ENCODE measurements around the gene SLN. TPM values are rescaled to one million over a fixed set of nuclear protein-coding genes. Genes with fewer than 3 reads are reported as not detected.

Gene SLN
- total RNA-seq, 2 experiments from 2014 or later, result not detected

DNA sequence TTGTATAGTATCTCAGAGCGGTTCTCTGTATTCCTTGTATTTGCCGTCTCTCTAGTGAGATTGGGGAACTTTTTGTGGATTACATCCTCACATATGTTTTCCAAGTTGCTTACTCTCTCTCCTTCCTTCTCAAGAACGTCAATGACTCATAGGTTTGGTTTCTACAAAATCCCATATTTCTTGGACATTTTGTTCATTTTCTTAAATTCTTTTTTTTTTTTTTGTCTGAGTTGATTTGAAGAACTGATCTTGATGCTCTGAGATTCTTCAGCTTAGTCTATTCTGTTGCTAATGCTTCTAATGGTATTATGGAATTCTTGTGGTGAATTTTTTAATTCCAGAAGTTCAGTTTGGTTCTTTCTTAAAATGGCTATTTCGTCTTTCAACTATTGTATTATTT is 28.4 kb upstream of the SLN start:
- H3K27me3 ChIP-seq (ENCODE audit: control insufficient read depth in 1 of 2, insufficient read depth in 2 of 2, low read length in 2 of 2), result peaks cover 4 to 17% of the 10 kb centered on the region in 2 experiments
- no peak overlapping the region for H3K27ac Mint-ChIP-seq
- no peaks in the 10 kb centered on the region for H3K4me1 Mint-ChIP-seq (ENCODE audit: low read depth)
- no peak overlapping the region for H3K4me3 ChIP-seq (ENCODE audit: low read length)
- H3K27me3 Mint-ChIP-seq, result peaks cover 40% of the 10 kb centered on the region
- no peaks in the 10 kb centered on the region for H3K9me3 Mint-ChIP-seq
- no peak overlapping the region for H3K4me3 Mint-ChIP-seq
- no peak overlapping the region for H3K27ac ChIP-seq (ENCODE audit: low read depth in 1 of 2, low read length in 2 of 2)
- no peaks in the 10 kb centered on the region for H3K36me3 ChIP-seq (ENCODE audit: insufficient read depth, low read length)
- no peaks in the 10 kb centered on the region for H3K36me3 Mint-ChIP-seq (ENCODE audit: low read depth)
- TF ChIP-seq, protein P1, sequence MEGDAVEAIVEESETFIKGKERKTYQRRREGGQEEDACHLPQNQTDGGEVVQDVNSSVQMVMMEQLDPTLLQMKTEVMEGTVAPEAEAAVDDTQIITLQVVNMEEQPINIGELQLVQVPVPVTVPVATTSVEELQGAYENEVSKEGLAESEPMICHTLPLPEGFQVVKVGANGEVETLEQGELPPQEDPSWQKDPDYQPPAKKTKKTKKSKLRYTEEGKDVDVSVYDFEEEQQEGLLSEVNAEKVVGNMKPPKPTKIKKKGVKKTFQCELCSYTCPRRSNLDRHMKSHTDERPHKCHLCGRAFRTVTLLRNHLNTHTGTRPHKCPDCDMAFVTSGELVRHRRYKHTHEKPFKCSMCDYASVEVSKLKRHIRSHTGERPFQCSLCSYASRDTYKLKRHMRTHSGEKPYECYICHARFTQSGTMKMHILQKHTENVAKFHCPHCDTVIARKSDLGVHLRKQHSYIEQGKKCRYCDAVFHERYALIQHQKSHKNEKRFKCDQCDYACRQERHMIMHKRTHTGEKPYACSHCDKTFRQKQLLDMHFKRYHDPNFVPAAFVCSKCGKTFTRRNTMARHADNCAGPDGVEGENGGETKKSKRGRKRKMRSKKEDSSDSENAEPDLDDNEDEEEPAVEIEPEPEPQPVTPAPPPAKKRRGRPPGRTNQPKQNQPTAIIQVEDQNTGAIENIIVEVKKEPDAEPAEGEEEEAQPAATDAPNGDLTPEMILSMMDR (IDR thresholded peaks at IDR 0.05), result no peak
- H3K9me3 ChIP-seq (ENCODE audit: control insufficient read depth in 1 of 2, insufficient read depth in 1 of 2, low read length in 2 of 2), result peaks cover 0 to 8% of the 10 kb centered on the region in 2 experiments
- ATAC-seq (ENCODE audit: poor library complexity) (no peak), DNase-seq (no peak)
- ChIA-PET CTCF (interaction anchor here (0.7 kb wide), 1 partner anchor 57 kb away, joined by 3 read pairs; no protein-coding TSS in a partner anchor), POLR2A (no interaction called here)
- H3K4me1 ChIP-seq (ENCODE audit: insufficient read depth, low read length), result no peaks in the 10 kb centered on the region
- intact Hi-C loops (cut with DNase I, micrococcal nuclease), result loop anchor here in 1 of 2 experiments (5.0 kb wide), 1 partner anchor 167 kb away; no protein-coding TSS in a partner anchor

DNA sequence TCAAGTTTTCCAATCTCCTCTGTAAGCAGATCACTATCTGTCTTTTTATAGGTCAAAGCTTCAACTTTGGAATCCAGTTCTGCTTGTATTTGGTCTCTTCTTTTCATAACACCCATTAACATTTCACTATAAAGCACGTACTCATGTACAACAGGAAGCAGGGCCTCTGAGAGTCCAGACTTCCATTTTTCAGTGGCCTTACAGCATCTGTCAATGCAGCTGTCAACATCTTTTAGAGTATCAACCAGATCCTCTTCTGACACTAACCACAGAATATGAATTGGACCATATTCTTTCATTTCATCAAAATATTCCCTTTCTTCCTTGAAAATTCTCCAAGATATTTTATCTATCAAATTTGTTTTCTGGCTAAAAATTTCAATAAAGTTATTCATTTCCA is 24.7 kb upstream of the SLN start:
- ATAC-seq (ENCODE audit: poor library complexity), result no peak
- no peaks in the 10 kb centered on the region for H3K4me1 Mint-ChIP-seq (ENCODE audit: low read depth)
- DNase-seq, result no peak
- CTCF ChIA-PET, result no interaction called here
- H3K9me3 Mint-ChIP-seq, result no peaks in the 10 kb centered on the region
- TF ChIP-seq, protein P1 (IDR thresholded peaks at IDR 0.05), result no peak
- no peaks in the 10 kb centered on the region for H3K36me3 Mint-ChIP-seq (ENCODE audit: low read depth)
- intact Hi-C loops (cut with DNase I, micrococcal nuclease), result no loop called here
- peaks cover 31% of the 10 kb centered on the region for H3K27me3 Mint-ChIP-seq
- H3K4me3 Mint-ChIP-seq, result no peak overlapping the region
- no peak overlapping the region for H3K4me3 ChIP-seq (ENCODE audit: low read length)
- no peak overlapping the region for H3K27ac Mint-ChIP-seq
- no peaks in the 10 kb centered on the region for H3K4me1 ChIP-seq (ENCODE audit: insufficient read depth, low read length)
- no peak overlapping the region for H3K27ac ChIP-seq (ENCODE audit: low read depth in 1 of 2, low read length in 2 of 2)
- peaks cover 0 to 8% of the 10 kb centered on the region in 2 experiments for H3K9me3 ChIP-seq (ENCODE audit: control insufficient read depth in 1 of 2, insufficient read depth in 1 of 2, low read length in 2 of 2)
- POLR2A ChIA-PET, result no interaction called here
- H3K27me3 ChIP-seq (ENCODE audit: control insufficient read depth in 1 of 2, insufficient read depth in 2 of 2, low read length in 2 of 2), result peaks cover 4 to 10% of the 10 kb centered on the region in 2 experiments
- no peaks in the 10 kb centered on the region for H3K36me3 ChIP-seq (ENCODE audit: insufficient read depth, low read length)

DNA sequence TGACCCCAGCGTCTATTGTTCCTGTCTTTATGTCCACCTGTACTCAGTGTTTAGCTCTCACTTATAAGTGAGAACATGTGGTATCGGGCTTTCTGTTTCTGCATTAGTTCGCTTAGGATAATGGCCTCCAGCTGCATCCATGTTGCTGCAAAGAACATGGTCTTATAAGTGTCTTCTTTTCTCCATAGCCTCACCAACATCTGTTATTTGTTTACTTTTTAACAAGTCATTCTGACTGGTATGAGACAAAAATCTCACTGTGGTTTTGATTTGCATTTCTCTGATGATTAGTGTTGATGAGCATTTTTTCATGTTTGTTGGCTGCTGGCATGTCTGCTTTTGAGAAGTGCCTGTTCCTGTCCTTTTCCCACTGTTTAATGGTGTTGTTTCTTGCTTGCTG is 21.7 kb upstream of the SLN start:
- Histone ChIP-seq H3K9me3 (ENCODE audit: control insufficient read depth in 1 of 2, insufficient read depth in 1 of 2, low read length in 2 of 2) (peaks cover 0 to 2% of the 10 kb centered on the region in 2 experiments), H3K27ac (ENCODE audit: low read depth in 1 of 2, low read length in 2 of 2) (no peak overlapping the region), H3K36me3 (ENCODE audit: insufficient read depth, low read length) (no peaks in the 10 kb centered on the region), H3K27me3 (ENCODE audit: control insufficient read depth in 1 of 2, insufficient read depth in 2 of 2, low read length in 2 of 2) (peaks cover 0 to 10% of the 10 kb centered on the region in 2 experiments), H3K4me3 (ENCODE audit: low read length) (no peak overlapping the region), H3K4me1 (ENCODE audit: insufficient read depth, low read length) (no peaks in the 10 kb centered on the region)
- Mint-ChIP-seq H3K4me3 (no peak overlapping the region), H3K27ac (no peak overlapping the region), H3K4me1 (ENCODE audit: low read depth) (no peaks in the 10 kb centered on the region), H3K27me3 (peaks cover 13% of the 10 kb centered on the region), H3K9me3 (no peaks in the 10 kb centered on the region), H3K36me3 (ENCODE audit: low read depth) (no peaks in the 10 kb centered on the region)
- ATAC-seq (ENCODE audit: poor library complexity) (no peak), DNase-seq (no peak)
- intact Hi-C loops (cut with DNase I, micrococcal nuclease), result no loop called here
- ChIA-PET CTCF (no interaction called here), POLR2A (no interaction called here)
- TF ChIP-seq, protein P1 (IDR thresholded peaks at IDR 0.05), result no peak

Measured in CD4-positive, alpha-beta T cell (primary cell).